GM18520 (cell line): Measurements from ENCODE around the gene SNX8.

ENCODE experiments used
- ATAC-seq: cut with Tn5 transposase; IDR thresholded peaks from one replicate; pipeline ENCODE4 v1.9.1; 2021; ENCODE audit not compliant: unreplicated experiment

The SNX8 gene

DNA sequence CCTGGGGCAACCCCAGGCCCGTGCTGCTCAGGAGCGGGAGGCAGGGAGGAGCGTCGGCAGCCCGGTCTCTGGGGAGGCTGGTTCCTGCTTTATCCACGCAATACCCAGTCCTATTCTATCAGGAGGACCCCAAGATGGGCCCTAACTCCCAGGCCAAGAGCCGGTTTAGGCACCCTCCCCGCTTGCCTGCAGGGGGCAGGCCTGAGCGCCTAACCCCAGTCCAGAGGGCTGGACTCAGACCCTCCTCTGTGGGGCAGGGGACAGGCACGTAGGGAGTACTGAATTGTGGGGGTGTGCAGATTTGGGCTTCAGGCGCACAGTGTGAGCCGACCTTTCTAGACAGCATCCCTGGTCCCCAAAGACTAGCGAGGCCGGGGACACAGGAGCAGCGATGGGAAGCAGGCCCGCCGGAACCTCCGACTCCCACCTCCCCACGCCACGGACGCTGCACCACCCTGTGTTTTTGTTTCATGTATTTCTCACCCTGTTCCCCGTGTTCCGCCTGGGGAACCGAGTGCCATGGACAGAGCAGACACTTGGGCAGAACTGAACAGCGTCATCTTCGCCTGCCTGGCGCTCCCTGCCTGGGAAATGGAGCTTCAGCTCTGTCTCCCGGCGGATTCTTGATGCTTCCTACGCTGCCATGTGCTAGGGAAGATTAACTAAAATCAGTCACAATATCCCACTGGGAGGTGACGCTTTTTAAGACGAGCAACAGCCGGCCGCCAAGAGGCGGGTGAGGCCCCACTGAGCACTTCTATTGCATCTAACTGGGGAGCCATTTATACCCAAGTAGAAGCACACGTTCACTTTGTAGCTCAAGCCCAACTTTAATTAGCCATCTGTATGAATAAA lies 66.9 kb downstream of the SNX8 start:
- no peak for ATAC-seq

DNA sequence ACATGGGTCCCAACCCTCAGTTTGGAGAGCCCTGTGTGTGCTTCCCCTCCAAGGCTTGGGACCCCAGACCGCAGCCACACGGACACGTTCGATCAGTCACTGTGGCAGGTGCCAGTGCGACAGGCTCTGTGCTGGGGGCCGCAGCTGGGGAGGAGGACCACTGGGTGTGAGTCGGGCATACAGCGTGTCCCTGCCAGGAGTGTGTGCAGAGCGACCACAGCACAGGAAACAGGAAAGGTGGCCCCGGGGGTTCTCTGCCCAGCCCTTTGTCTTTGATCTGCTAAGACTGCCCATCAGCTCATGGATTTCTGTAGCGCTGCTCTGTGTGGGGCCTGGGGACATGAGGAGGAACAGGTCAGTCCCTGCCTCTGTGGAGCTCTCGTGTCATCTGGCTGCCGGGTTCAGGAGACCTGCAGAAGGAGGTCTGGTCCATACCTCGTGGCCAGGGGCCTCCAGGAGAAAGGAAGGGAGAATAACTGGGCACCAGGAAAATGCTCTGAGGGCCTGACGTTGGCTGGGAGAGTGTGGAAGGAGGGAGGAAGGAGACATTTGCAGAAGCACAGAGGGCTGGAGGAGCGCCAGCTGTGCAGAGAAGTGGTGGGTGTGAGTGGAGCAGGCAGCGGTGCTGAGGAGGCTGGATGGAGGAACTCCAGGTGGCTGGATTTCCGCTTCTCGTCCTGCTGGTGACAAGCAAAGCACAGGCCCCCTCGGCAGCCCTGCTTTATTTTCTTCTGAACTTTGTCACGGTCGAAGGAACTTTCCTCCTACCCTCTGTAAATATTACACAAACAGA lies 68.2 kb downstream of the SNX8 start:
- ATAC-seq, result no peak

DNA sequence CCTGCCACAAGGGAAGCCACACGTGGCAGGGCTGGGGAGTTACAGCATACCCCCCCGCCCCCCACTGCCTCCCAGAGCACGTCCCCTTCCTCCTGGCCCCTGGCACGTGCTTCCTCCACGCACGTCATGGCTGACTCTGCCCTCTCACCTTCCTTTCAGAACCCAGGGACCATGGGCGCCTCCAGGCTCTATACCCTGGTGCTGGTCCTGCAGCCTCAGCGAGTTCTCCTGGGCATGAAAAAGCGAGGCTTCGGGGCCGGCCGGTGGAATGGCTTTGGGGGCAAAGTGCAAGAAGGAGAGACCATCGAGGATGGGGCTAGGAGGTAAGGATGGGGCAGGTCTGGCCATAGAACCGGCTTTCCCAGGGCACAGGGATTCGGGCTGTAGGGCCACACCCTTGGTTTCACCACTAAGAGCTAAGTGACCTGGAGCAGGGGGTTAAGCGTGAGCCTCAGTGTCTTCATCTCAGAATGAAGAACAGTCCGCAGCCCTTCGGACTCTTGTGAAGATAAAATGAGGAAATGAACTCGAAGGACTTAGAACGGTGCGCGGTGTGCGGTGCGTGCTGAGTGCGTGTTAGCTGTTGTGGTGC lies 69.7 kb downstream of the SNX8 start:
- no peak for ATAC-seq

DNA sequence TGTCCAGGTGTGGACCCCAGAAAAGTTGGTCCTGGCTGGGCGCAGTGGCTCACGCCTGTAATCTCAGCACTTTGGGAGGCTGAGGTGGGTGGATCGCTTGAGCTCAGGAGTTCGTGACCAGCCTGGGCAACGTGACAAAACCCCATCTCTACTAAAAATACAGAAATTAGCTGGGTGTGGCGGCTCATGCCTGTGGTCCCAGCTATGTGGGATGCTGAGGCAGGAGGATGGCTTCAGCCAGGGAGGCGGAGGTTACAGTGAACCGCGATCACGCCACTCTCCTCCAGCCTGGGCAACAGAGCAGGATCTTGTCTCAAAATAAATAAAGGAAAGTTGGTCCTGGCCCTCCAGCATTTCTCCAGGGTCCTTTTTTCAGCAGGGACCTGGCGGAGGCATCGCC lies 70.8 kb downstream of the SNX8 start:
- ATAC-seq, result no peak

DNA sequence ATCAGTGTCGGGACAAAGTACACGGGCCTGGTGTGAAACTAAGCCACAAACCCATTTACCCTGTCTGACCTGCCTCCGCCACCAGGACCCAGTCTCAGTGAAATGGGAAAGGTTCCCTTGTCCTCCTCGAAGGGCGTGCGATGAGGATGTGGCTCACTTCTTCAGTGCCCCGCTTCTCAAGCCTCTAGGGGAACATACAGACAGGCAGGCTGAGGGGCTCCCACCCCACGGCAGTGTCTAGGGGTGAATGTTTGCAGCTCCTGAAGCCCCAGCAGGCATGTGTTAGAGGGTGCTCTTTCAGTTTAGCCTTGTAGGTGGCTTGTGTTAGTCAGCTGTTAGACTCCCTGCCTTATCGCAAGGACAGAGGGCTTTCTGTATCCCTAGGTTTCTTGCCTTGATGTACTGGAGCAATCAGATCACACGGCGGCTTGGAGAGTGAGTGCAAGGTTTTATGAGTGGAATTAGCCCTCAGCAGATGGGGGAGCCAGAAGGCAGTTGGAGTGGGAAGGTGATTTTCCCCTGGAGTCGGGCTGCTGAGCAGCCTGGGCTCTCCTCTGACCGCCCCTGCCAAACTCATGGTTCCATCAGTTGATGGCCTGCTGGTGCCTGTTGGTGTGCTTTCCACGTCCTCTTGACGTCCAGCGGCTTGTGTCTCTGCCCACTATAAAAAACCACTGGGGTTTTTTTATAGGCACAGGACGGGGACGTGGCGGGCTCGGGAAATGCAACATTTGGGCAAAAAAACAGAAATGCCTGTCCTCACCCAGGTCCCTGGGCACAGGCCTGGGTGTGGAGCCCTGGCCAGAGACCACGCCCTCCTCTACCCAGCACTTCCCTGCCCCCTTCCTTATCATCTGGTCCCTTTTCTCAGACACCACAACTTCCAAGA lies 71.5 kb downstream of the SNX8 start:
- no peak for ATAC-seq

DNA sequence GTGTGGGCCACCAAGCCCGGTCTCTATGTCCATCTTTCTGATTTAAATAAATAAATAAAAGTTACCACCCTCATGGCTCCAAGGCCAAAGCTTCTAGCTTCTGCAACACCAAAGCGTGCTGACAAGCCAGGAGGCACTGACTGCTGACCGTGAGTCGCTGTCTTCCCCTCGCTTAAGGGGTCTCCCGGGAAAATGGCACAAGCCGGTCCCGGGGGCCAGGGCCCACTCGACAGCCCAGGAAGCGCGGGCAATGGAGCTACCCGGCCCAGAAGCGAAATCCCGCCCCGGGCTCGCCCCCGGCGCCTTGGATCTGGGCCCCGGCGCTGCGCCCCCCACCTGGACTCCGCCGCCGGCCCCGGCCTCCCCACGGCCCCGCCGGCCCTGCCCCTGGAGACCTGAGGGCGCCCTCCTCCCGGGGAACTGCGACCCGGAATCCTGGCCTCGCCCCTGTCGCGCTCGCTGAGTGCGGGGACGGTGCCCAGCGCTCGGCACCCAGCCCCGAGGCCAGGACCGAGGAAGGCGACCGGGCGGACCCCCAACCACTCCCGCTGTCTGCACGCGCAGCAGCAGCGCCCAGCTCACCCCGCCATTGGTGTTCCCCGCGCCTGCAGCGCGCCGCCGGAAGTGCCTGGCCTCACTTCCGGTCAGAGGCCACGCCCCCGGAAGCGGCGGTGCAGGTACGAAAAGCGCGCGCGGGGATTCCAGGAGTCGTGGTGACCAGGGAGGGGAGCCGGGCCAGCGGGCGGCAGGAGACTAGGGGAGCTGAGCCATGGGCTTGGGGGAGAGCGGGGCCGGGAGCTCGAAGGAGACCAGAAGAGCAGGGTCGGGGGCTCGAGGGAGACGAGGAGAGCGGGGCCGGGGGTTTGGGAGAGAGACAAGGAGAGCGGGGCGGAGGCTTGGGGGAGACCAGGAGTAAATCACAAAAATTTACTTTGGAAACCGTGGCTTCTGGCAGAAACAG lies 72.4 kb downstream of the SNX8 start, which contains the start of the genes MRM2 and NUDT1:
Gene MRM2 (minus strand): TSS at position 626 of the 961 bp plus-strand sequence. CDS start 36 bp downstream, at position 590.
Gene NUDT1 (plus strand): TSS at position 647 of the 961 bp plus-strand sequence. CDS start 2,349 bp downstream, outside the sequence.
- ATAC-seq, result peak; percentile 67

DNA sequence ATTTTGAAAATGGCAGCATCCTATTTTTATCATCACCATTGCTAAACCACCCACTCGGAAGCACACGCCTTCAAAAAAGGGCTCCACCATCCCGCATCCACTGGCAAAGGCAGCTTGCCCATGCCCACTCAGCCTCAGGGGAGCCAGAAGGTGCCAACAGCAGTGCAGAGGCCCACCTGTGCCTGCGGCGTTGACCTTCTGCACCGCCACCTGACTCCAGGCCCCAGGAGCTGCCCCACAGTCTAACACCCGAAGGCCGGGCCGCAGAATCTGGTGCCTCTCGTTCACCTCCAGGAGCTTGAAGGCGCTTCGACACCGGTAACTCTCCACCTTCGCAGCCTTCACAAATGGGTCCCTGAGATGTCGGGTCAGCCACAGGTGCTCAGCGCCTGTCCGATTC lies 75.0 kb downstream of the SNX8 start:
- no peak for ATAC-seq

DNA sequence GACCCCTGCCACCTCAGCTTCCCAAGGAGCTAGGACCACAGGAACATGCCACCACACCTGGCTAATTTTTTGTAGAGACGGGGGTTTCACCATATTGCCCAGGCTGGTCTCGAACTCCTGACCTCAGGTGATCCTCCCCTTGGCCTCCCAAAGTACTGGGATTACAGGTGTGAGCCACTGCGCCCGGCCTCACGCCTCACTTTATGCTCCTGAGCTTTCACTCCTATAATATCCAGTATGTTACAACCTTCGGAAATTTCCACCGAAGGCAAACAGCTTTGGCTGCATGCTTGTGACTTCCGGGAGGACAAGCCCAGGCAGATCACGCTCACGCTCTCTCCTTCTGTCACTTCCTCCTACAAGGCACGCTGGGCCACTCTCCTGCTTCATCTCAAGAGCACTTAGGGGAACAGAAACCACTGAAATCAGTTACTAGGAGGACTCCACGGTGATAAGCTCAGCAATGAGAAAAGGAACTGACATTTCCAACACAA lies 77.1 kb downstream of the SNX8 start:
- peak; percentile 58 for ATAC-seq

DNA sequence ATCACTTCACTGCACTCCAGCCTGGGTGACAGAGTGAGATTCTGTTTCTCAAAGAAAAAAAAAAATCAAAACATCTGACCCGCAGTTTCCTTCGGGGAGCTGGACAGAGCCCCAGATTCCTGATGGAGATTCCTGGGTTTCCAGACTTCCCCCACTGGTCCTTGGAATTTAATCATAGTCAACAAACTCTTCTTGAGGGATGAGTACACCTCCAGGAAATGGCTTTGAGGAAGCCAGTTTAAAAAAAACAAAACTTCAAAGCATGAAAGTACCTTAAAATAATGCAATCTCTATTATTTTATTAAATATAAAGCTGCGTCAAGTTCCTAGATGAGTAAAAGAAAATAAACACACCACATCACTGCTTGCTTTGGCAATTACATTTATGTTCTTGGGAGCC lies 80.3 kb downstream of the SNX8 start:
- ATAC-seq, result no peak

DNA sequence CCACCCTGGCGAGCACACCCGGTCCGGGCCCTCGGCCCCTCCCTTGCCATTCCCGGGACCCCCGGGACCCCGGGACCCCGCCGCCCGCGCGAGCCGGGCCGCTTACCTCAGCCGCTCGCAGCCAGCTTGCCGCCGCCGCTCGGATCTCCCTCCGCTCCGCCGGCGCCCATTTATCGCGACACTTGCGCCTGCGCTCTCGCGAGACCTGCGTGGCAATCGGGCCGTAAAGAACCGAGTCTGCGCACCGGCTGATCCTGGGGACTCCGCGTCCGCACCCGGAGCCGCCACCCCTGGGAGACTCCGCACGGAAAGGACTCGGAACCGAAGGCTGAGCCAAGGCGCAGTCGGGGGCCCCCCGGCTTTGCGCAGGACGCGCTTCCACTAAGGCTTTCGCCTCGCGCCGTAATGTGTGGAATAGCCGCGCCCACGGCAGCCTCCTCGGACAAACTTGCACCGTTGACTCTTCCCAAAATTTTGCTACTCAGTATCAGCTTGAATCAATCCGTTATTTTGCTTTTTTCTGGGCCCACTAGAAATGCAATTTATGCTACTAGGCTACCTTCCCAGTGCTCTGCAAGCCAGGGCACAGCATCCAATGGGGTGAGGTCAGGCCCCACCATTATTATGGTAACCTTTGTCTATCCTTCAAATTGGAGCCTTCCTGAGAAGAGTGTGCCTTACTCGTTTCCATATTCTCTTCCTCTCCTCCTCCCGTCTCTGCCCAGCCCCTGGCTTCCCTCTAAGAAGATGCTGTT lies 81.3 kb downstream of the SNX8 start, which contains the start of gene MAD1L1:
Gene MAD1L1 (minus strand): TSS at position 180 of the 755 bp plus-strand sequence. CDS start 2,812 bp downstream, outside the sequence.
- peak; percentile 69 for ATAC-seq

DNA sequence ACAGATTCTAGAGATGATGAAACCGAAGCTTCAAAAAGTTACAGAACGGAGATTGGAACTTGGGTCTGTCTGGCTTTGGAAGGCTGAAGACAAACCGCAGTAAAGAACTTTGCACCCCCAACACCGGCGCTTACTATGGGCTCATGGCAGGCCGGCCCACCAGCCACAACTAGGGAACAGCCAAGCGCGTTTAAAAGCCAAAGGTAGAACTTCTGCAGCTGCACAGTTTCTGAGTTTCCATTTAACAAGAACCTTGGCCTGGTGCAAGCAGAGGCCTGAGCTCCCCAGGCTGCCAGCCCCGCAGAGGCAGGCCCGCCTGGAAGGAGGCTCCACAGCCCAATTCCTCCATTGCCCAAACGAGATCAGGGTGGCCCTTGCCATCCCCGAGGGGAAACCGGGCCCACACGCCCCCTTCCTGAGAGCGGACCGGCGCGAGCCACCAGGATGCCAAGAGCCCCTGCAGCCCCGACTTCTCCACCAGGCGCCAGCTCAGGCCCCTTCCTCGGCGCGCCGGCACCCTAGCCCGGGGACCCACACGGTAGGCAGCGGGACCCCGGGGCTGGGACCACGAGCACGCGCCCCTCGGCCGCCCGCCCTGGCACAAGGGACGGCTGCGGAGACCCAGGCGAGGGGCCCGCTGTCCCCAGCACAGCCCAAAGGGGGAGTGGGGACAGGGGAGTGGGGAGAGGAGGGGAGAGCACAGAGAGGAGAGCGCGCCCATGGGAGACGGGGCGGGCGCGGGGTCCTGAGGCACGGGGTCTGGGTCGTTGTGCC lies 82.1 kb downstream of the SNX8 start:
- peak; percentile 10 for ATAC-seq

DNA sequence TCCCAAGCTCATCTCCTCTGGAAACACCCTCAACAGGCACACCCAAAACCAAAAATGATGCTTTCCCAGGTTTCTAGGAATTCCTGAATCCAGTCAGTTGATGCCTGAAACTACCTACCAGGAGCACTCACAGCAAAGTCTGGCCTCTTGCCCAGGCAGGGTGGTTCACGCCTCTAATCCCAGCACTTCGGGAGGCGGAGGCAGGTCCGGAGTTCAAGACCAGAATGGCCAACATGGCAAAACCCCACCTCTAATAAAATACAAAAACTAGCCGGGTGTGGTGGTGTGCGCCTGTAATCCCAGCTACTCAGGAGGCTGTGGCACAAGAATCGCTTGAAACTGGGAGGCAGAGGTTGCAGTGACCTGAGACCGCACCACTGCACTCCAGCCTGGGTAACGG lies 83.4 kb downstream of the SNX8 start:
- ATAC-seq, result no peak

DNA sequence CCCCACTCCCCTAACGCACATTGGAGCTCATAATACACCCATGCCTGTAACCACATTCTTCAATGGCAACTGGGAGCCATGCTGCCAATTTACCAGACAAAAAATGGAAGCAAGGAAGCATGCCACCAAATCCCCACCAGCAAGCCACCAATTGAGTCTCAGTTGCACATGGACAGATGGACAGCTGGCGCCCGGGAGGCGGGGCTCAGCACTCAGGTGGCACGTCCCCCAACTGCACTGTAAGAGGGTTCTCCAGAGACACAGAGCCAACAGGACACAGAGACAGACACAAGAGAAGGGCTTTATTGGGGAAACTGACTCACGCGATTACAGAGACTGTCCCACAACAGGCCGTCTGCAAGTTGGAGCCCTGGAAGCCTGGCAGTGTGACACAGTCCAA lies 84.0 kb downstream of the SNX8 start:
- no peak for ATAC-seq

DNA sequence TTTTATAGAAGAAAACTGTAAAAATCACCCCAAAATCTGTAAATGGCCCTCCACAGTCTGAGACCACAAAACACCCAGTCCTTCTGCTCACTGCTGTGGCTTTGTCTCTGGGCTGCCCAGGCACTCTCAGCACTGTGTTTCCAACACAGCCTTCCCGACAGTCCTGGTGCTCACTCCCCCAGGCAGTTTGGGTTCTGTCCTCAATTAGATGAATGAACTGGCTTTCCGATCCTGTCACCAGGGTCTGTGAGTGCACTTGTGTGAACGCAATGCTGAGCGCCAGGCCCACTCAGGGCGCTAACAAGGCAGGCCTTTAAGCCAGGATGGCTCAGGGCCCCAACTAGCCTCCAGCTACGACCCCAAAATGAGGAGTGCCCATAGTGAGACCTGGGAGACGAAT lies 84.8 kb downstream of the SNX8 start:
- no peak for ATAC-seq

DNA sequence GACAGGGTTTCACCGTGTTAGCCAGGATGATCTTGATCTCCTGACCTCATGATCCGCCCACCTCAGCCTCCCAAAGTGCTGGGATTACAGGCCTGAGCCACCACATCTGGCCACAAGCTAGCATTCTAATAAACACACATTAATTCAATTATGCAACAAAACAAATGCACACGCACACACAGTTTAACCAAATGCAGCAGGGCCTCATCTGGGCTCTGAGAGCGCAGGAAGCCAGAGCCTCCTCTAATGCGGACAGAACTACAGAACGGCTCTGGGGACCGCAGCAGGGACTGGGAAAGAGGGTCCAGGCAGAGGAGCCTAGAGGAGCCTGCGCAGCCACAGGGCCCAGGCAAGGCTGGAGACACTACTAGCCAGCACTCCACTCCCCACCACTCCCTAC lies 85.3 kb downstream of the SNX8 start:
- no peak for ATAC-seq

DNA sequence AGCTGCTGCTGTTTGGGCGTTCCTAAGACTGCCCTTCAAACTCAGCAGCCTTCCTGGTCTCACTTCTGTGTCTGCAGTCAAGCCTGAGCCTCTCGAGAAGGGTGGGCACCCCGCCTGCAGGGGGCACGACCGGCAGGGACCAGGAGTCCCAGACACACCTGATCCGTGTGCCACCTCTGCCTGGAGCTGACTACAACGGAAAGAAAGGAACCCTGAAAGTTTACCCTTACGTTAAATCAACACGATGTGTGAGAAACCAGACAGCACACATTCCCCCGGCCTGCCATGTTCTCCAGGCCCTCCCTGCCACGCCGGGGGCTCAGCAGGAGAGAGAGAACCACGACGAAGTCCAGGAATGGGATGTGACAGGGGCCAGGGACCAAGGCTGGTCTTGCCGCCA lies 86.5 kb downstream of the SNX8 start:
- ATAC-seq, result no peak

DNA sequence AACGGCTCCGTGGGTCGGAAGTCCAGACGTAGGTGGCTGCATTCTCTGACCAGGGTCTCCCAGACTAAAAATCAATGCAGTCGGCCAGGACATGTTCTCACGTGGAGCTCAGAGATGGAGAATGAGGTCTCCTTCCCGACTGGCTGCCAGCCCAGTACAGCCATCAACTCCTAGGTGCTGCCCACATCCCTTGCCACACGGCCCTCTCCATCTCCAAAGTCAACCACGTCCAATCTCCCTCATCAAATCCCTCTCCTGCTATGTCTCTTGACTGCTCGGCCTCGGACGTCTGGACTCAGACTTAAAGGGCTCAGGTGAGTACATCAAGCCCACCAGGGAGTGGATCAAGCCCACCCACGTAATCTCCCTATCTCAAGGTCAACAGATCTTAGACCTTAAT lies 88.4 kb downstream of the SNX8 start:
- ATAC-seq, result no peak

DNA sequence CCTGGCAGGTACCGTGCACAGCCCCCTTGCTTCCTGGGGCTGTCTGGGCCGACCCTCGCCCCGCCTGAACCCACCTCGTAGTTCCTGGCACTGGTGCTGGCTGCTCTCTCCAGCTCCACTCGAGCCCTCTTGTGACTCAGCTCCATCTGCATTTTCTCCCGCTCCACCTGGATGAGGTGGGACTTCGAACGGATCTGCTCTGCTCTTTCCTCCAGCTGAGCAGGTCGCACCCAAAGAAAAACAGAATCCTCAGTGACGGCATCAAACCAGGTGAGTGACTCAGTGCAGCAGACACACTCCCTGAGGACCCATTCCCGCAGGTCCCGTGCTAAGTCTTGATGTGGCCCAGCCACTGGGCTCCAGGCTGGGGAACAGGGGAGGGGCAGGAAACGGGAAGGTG lies 88.9 kb downstream of the SNX8 start:
- no peak for ATAC-seq
